Effector CD8-positive, alpha-beta T cell (primary cell): ENCODE results near the gene MRPL43.

ENCODE experiments used
- DNase-seq: peaks from one replicate; lab custom pipeline; 2025; lab: John Stamatoyannopoulos, UW

MRPL43 gene

GRCh38 chr10:101003639-101004206 is 16.4 kb upstream of the MRPL43 start:
- DNase-seq = no peak

GRCh38 chr10:101002456-101002855 is 15.2 kb upstream of the MRPL43 start:
- no peak for DNase-seq

- DNase-seq = no peak
Measured at GRCh38 chr10:101001659-101002035, 14.3 kb upstream of the MRPL43 start.

- no peak for DNase-seq
Measured at GRCh38 chr10:101000915-101001658, 13.8 kb upstream of the MRPL43 start.

DNA sequence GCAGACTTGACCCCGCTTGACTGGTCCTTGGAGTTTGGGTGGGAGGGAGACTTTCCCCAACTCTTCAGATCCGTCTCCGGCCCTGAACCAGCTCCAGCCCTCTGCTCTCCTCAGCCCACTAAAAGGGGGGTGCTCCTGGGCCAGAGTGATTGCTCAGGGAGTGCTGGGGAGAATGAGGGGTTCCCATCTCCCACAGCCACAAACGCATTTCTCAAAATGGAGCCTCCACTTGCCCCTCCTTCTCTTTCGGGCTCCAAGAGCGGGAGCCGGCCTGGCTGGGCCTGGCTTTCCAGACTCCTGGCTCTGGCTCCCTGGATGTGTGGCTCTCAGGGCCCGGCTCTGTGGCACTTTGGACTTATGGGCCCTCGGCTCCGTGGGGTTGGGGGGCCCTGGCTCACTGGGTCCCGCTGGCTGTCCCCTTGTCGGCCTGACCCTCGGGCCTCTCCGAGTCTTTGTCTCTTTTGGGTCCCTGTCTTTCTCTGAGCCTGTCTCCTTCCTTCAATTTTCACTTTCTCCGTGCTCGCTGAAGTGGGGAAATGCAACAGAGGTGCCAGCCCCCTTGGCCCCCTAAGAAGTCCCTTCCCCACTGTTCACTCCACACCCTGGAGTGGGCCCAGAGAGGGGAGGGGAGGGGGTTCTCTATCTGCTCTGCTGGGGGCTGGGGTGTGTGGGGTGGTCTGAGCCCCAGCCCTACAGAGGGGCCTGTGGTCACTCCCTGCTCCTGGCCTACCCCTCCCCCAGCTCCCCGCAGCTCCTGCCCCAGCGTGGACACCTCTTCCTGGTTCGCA is 13.0 kb upstream of the MRPL43 start:
- no peak for DNase-seq

- DNase-seq = no peak
Measured at GRCh38 chr10:100999742-101000126, 12.4 kb upstream of the MRPL43 start, which contains the start of gene LZTS2. LZTS2 (plus strand) TSS chr10:100999808; CDS start chr10:101002539, 2,731 bp downstream.

DNA sequence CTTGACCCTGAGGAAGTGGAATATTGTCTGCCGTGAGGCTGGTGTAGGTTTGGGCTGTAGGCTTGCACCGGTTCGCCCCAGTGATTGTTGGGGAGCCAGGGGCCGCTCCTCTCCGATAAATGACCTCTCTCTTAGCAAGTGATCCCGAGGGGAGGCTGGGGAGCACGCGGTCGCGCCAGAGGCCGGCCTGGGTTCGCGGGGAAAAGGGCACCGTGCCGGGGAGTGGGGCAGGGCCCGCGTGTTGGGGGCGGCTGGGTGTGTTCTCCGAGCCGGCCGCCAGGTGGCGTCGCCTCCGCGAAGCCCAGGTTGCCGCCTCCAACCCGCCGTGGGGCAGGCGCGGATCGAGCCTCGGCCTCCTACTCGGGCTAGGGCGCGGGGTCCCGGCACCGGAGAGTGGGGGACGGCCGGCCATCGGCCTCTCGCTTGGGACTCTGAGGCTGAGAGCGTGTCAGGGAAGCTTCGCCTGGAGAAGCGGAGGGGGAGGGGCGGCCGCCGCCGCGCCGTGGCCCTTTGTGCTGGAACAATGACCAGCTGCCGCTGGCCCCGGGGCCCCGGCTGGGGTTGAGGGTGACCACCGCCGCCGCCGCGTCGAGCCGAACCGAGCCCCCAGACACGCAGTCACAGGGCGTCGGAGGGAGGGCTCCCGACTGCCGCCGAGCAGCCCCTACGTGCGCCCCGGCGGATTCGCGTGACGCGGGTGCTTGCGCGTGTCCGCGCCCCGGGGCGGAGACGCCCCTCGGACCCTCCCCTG is 11.9 kb upstream of the MRPL43 start:
- peak; percentile 60 for DNase-seq

DNA sequence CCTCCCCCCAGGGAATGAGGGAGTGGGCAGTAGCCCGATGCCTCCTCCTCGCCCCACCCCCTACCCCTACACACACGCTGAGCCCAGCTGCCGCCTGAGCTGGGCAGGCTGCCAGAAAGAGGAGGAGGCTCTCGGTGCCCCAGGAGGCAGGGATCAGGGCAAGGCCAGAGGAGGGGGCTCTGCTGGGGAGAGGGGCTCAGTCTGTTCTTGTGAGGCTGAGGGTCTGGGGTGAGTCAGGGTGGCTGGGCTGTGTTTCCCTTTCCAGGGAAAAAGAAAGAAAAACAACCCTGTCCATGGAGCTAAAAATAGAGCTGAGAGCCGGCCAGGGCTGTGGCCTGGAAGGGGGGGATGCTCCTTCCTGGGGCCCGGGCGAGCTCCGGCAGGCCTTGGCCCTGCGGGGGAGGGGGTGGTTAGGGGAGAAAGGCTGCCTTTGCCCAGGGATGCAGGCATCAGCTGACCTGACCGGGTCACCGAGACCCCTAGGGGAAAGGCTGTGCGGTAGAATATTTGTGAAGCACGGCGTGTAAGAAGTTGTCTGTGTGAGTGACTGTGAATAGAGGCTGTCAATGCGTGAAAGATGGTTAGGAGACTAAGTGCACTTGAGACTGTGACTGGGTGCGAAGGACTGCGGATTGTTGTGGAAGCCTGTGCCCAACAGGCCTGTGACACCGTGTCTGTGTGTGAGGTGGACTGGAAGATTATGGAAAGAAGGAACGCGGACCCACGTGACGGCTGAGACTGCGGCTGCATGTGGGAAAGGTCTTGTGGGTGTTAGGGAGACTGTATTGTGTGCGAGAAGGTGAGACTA is 11.1 kb upstream of the MRPL43 start:
- peak; percentile 58 for DNase-seq

DNA sequence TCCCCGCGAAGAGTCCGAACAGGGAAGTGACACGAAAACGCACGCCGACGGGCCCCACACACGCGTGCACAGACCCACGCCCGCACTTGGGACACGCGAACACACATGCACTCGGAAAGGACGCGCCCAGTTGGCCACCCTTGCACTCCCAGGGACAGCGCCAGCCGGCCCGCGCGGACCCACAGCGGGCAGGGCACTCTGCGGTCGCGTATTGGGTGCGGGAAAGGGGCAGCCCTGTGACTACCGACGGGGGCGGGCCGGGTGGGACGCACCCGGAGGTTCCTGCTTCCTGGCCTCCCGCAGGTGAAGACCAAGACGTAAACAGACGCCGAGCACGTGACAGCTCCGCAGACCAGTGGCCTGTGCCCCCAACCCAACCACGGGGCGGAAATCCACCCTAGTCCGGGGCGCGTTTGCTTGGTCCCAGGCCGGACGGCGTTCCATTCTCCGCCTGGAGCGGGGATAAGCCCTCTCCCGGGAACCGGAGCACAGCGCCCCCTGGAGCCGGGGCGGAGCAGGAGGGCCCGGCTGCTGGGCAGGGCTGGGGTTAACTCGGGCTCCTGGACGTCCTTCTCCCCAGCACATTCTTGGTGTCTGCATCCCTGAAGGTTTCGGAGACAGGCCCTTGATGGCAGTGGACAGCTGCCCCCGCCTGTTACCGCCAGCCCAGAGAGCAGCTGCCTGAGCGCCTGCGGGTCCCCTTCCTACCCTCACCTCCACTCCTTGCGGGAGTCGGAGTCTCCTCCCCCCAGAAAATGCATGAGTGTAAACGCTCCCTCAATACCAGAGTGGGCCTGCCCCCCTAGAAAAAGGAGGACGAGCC is 10.3 kb upstream of the MRPL43 start:
- peak; percentile 61 for DNase-seq

DNA sequence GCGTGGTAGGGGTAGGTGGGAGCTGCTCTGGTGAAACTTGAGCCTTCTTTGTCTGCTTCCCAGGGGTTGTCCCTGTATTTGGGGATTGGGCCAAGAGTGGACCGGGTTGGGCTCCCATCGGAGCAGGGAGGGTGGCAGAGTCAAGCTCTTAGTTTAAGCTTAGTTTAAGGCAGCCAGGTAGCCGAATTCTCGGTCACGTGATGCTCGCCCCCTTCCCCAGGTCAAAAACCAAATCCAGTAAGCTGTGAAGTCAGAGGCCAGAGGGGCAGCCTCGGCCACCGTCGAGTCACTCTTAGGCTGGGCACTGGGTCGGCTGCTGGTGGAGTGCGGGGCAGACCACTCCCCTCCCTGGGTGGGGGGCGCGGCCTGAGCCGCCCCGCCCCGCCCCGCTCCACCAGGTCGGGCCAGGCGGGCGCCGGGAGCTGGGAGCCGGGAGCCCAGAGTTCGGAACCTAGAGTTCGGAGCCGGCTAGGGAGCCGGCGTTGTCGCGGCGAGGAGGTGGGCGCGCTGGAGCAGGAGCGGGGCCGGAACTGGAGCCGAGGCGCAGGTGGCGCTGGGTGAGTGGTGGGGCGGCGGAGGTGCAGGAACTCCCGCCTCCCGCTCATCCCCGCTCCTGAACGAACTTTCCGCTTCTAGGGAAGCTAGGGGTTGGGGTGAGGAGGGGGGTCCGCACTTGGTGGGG is 9.5 kb upstream of the MRPL43 start:
- DNase-seq = peak; percentile 33

- no peak for DNase-seq
Measured at GRCh38 chr10:100995181-100995580, 7.9 kb upstream of the MRPL43 start.

DNA sequence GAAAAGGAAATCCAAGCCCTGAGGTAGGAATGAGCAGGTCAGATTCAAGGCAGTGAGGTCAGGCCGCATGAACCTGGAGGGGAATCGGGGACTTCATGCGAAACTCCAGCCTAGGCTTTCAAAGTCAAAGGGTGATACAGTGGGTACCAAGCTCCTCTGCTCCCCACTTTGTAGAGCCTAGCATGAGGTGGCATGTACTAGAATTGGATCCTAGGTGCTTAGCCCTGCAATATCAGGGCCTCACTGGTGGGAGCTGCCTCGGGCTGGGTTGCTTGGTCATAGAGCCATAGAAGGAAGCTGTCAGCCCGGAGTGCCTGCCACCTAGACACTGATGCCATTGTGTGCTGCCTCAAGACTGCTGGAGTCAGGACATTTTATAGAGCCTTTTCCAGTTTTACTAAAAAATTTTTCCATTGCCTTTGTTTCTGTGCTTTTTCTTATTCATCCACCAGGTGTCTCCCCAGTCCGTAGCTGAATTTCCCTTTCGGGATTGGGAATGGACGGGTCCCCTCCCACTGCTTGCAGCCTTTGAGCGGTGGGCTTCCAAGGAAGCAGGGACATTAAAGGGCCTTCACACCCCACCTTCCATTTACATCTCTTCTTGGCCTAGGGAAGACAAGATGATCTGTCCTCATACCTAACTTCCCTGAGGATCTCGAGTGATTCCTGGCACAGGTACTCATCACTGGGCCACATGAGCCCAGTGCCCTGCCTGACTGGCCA is 6.8 kb upstream of the MRPL43 start:
- no peak for DNase-seq

DNA sequence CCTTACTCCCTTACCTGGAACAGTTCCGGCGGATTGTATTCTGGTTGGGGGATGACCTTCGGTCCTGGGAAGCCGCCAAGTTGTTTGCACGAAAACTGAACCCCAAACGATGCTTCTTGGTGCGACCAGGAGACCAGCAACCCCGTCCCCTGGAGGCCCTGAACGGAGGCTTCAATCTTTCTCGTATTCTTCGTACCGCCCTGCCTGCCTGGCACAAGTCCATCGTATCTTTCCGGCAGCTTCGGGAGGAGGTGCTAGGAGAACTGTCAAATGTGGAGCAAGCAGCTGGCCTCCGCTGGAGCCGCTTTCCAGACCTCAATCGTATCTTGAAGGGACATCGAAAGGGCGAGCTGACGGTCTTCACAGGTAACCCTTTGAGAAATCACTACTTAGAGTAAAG is 1.8 kb upstream of the MRPL43 start:
- DNase-seq = no peak

DNA sequence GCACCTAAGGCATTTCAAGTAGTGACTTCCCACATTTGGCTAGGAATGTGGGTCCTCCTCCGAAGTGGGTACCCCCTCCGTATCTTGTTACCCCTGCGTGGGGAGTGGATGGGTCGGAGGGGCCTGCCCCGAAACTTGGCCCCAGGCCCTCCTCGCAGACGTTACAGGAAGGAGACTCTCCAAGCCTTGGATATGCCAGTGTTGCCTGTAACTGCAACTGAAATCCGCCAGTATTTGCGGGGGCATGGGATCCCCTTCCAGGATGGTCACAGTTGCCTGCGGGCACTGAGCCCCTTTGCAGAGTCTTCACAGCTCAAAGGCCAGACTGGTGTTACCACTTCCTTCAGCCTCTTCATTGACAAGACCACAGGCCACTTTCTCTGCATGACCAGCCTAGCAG is 869 bp upstream of the MRPL43 start:
- no peak for DNase-seq

DNA sequence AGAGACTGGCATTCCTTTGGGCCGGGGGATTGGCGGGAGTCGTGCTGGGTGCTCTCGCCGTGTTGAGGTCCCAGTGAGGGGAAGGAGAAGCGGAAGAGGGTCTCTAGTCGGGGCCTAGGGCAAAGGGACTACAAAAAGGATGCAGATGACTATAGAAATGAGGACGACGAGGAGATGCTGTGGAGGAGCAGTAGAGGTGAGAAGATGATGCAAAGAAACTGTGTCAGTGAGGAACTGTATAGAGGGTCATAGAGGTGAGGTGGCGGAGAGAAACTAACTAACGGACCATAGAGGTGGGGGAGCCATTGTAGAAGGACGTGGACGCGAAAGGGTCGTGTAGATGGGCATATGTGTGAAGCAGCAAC is 370 bp upstream of the MRPL43 start:
- no peak for DNase-seq

GRCh38 chr10:100986623-100986951 is 710 bp downstream of the MRPL43 start:
- no peak for DNase-seq

- no peak for DNase-seq
Measured at GRCh38 chr10:100985336-100985735, 2.0 kb downstream of the MRPL43 start.

- no peak for DNase-seq
Measured at GRCh38 chr10:100984672-100985177, 2.6 kb downstream of the MRPL43 start.
